Measurements from ENCODE around the gene XRCC4.

DNA sequence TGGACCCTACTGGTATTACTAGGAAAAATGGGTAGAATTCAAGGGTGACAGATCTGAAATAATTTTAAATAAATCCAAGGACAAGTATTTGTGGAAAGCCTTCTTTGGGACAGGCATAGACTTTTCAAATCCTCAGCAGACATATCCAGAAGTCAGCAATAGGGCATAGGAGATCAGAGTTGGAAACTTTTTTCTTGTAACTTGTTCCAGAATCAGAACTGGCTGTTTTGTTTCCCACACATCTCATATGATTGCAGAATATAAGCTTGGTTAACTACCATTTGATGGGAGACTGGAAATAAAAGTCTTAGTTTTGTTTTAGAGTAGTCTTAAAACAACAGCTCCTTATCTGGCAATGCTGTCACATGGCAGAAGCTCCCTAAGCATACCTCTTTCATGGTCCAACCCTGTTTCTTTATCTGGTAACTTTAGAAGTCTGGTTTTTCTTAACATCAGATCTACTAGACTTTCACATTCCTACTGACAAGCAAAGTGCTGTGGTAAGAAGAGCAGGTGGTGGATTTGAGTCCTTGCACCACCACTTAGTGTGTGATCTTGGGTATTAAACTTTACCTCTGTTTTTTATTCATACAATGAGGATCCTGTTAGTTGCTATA, 25.1 kb downstream of the XRCC4 start:
- no peak for TF ChIP-seq CTCF (IDR thresholded peaks at IDR 0.05 in 2 of 3, conservative IDR thresholded peaks at IDR 0.05 in 1 of 3; ENCODE audit: borderline replicate concordance in 1 of 3, insufficient read depth in 1 of 3, low read depth in 2 of 3, low read length in 2 of 3)
- no peak for TF ChIP-seq POLR2A (IDR thresholded peaks at IDR 0.05; ENCODE audit: borderline replicate concordance, extremely low read depth, insufficient read depth, insufficient read length)
- TF ChIP-seq POLR2AphosphoS5 (IDR thresholded peaks at IDR 0.05; ENCODE audit: low read depth, low read length) = no peak
- no peak for TF ChIP-seq MAX (IDR thresholded peaks at IDR 0.05)
- TF ChIP-seq EGR1 (IDR thresholded peaks at IDR 0.05; ENCODE audit: low read depth) = no peak
- no peak for TF ChIP-seq EZH2 (IDR thresholded peaks at IDR 0.05)
- no peak for TF ChIP-seq CEBPB (IDR thresholded peaks at IDR 0.05; ENCODE audit: low read depth)
